HG03108 (cell line): ENCODE results near the gene APOL6.

ENCODE experiments used
- ATAC-seq: cut with Tn5 transposase; IDR thresholded peaks from one replicate; pipeline ENCODE4 v1.9.1; 2021; ENCODE audit warnings: moderate library complexity; ENCODE audit not compliant: unreplicated experiment

Gene APOL6

GRCh38 chr22:35712672-35713071 is 64.4 kb downstream of the APOL6 start:
- ATAC-seq, result no peak

GRCh38 chr22:35717572-35717971 is 69.3 kb downstream of the APOL6 start, which contains the start of gene APOL5:
Gene APOL5, plus strand, starts transcription at chr22:35717872. Its CDS starts 0 bp downstream, at chr22:35717872.
- no peak for ATAC-seq
